GM12872 (cell line): ENCODE data around the gene KMO.

Source experiments
- CTCF ChIP-seq: IDR thresholded peaks from 3 replicates; pipeline ENCODE4 v1.5.1; 2011; ENCODE audit warnings: low read depth, mild to moderate bottlenecking, low read length, moderate library complexity; ENCODE audit not compliant: insufficient read depth

KMO gene

DNA sequence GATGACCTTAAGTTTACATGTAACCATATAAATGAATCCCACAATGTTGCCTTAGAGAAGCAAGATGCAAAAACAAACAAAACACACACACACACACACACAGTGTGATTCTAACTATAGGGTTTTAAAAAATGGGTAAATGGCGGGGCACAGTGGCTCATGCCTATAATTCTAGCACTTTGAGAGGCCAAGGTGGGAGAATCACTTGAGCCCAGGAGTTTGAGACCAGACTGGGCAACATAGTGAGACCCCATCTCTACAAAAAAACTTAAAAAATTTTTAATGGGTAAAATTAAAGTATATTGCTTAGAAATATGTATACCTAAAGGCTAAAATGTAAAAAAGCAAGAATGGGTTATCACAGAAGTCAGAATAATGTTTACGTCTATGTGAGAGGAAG, 15.8 kb downstream of the KMO start:
- TF ChIP-seq CTCF = no peak

- TF ChIP-seq CTCF = no peak
Observed at GRCh38 chr1:241550318-241550717, 18.1 kb downstream of the KMO start.

GRCh38 chr1:241551759-241552638, 19.8 kb downstream of the KMO start:
- no peak for TF ChIP-seq CTCF

GRCh38 chr1:241553886-241554592, 21.9 kb downstream of the KMO start:
- no peak for TF ChIP-seq CTCF

DNA sequence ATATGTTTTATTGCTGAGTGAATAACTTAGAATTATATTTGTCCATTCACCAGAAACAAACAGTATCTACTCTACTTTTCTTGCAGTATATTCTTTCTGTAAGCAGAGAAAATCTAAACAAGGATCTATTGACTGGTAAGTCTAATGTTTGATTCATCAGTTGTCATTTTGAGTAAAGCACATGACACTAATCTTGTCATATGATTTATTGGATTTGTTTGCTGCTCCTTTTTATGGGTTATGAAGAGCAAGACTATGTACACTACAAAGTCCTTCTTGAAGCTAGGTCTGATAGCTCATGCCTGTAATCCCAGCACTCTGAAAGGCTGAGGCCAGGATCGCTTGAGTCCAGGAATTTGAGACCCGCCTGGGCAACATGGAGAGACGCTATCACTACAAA, 23.3 kb downstream of the KMO start:
- TF ChIP-seq CTCF = no peak

DNA sequence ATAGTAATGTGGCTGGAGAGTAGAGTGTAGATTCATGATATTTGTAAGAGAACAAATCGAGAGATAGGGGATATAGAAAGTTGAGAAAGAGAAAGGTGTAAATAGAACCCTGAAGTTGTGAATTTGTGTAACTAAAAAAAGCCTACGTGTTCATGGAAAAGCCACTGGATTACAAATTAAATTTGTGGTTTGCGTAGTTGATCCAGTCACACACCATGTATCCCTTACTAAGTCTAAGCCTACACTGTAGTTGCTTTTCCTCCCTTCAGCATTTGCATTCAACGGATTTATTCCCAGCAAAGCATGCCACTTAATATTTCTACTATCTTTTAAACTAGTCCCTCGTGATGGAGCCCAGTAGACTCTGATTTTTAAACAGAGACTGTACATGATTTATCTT, 24.9 kb downstream of the KMO start:
- TF ChIP-seq CTCF = no peak

- no peak for TF ChIP-seq CTCF
Observed at GRCh38 chr1:241557551-241558193, 25.5 kb downstream of the KMO start.
